ENCODE data around the gene TMTC2. TPM values are rescaled to one million over a fixed set of nuclear protein-coding genes. Genes with fewer than 3 reads are reported as not detected.

TMTC2 gene
- total and polyA plus RNA-seq, 2 donors (not counting 1 experiment from before 2014, with no cell fraction given), result 2.4 to 3.2 TPM

DNA sequence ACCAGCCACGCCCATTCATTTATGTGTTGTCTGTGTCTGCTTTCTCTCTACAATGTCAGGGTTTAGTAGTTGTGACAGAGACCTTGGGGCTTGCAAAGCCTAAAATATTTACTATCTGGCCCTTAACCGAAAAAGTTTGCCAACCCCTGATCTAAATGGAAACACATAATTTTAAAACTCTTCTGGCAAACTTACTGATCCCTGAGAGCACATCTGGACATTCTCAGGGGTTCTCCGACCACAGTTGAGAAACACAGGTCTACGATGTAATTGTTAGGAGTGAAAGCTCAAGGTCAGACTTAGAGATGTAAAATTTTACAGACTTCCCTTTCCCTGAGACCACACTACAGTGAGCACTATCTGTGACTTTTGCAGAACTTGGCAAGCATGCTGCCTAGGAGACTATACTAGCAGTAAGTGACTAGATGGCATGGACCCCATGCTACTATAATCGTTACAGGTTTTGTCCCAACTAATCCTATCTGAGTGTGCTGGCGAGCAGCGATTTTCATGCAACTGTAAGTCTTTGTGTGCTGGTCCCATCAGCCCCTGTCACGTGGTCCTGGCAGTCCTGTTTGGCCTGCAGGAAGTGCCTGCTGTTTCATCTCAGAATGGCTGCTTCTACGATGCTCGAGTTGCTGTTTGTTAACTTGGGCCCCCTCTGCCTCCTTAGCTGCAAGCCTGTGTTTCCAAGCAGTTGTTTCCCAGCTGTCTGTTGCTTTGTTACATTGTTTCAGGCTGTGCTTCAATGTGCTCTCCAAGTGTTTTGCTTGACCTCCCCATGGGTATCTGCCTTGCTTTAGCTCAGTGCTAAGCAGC lies 21.6 kb downstream of the TMTC2 start:
- H3K9me3 ChIP-seq (ENCODE audit: control extremely low read depth in 1 of 3, control insufficient read depth in 2 of 3, insufficient read depth in 1 of 3, low read length in 2 of 3), result no peaks in the 10 kb centered on the region
- H3K4me3 ChIP-seq (ENCODE audit: control extremely low read depth in 1 of 5, extremely low read depth in 1 of 5, insufficient read depth in 1 of 5, low read depth in 2 of 5, low read length in 4 of 5), result no peak overlapping the region
- no peaks in the 10 kb centered on the region for H4K20me1 ChIP-seq (ENCODE audit: control insufficient read depth, insufficient read depth, low read length, poor library complexity, severe bottlenecking)
- no peak for TF ChIP-seq EZH2 (IDR thresholded peaks at IDR 0.05; ENCODE audit: borderline replicate concordance, insufficient read depth, low read depth, low read length, poor library complexity, severe bottlenecking)
- TF ChIP-seq, protein P1, sequence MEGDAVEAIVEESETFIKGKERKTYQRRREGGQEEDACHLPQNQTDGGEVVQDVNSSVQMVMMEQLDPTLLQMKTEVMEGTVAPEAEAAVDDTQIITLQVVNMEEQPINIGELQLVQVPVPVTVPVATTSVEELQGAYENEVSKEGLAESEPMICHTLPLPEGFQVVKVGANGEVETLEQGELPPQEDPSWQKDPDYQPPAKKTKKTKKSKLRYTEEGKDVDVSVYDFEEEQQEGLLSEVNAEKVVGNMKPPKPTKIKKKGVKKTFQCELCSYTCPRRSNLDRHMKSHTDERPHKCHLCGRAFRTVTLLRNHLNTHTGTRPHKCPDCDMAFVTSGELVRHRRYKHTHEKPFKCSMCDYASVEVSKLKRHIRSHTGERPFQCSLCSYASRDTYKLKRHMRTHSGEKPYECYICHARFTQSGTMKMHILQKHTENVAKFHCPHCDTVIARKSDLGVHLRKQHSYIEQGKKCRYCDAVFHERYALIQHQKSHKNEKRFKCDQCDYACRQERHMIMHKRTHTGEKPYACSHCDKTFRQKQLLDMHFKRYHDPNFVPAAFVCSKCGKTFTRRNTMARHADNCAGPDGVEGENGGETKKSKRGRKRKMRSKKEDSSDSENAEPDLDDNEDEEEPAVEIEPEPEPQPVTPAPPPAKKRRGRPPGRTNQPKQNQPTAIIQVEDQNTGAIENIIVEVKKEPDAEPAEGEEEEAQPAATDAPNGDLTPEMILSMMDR (IDR thresholded peaks at IDR 0.05), result no peak
- 87% methylated on average over 7 of the region's 10 CpGs for WGBS (ENCODE audit: insufficient coverage)
- CTCF ChIA-PET, result no interaction called here
- H3K36me3 ChIP-seq (replicated peaks in 1 of 2; ENCODE audit: control extremely low read depth in 1 of 2, control insufficient read depth in 1 of 2, extremely low read depth in 1 of 2, insufficient read depth in 2 of 2, low read length in 1 of 2), result no peaks in the 10 kb centered on the region
- H3K4me1 ChIP-seq (ENCODE audit: control insufficient read depth in 2 of 2, insufficient read depth in 2 of 2, low read length in 2 of 2), result no peaks in the 10 kb centered on the region
- POLR2A ChIA-PET, result no interaction called here
- no peak overlapping the region for H3K9ac ChIP-seq (ENCODE audit: low read length)
- no peak overlapping the region for H3K4me3 Mint-ChIP-seq
- H3K79me2 ChIP-seq (ENCODE audit: control insufficient read depth, insufficient read depth, low read length), result no peaks in the 10 kb centered on the region
- H3K4me2 ChIP-seq (replicated peaks; ENCODE audit: low read depth, low read length, poor library complexity, severe bottlenecking), result no peak overlapping the region
- ATAC-seq (ENCODE audit: low read depth), result no peak
- intact Hi-C loops (cut with micrococcal nuclease), result no loop called here
- H3K27me3 Mint-ChIP-seq, result no peaks in the 10 kb centered on the region
- H3K4me1 Mint-ChIP-seq, result no peaks in the 10 kb centered on the region
- no peak overlapping the region for H3K27ac Mint-ChIP-seq
- H3K27ac ChIP-seq (ENCODE audit: low read length in 2 of 2), result no peak overlapping the region
- H3K9me3 Mint-ChIP-seq (ENCODE audit: insufficient read depth), result no peaks in the 10 kb centered on the region
- no peak overlapping the region for H2AFZ ChIP-seq (ENCODE audit: insufficient read depth, low read depth, low read length, poor library complexity, severe bottlenecking)
- DNase-seq, result no peak
- no peaks in the 10 kb centered on the region for H3K27me3 ChIP-seq (replicated peaks in 1 of 4; ENCODE audit: control extremely low read depth in 1 of 4, control insufficient read depth in 3 of 4, insufficient read depth in 4 of 4, low read length in 3 of 4)

DNA sequence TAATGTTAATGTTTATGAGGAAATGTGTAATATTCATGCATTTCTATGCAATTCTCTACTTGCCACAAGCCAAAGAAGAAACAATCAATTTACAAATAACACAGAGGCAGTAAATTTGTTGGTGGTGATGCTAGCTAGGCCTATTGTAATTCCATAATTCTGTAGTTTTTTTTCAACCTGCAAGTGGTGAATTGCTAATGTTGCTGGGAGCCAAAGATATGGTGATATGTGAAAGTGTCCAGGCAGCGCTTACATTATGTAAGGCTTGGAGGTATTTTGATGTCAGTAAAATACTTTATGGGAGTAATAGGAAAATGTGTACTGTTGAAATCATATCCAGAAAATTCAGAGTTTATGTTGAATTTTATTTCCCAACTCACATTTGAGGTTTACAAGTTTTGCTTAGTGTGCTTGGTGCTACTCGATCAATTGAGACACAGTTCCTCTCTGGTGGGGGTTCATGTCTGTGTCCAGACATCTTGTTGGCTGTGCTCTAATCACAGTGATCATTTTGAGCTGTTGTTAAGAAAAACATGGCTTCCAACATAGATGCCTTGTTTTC lies 23.2 kb downstream of the TMTC2 start:
- no peak overlapping the region for H3K4me2 ChIP-seq (replicated peaks; ENCODE audit: low read depth, low read length, poor library complexity, severe bottlenecking)
- intact Hi-C loops (cut with micrococcal nuclease), result no loop called here
- H2AFZ ChIP-seq (ENCODE audit: insufficient read depth, low read depth, low read length, poor library complexity, severe bottlenecking), result no peak overlapping the region
- H3K27me3 ChIP-seq (replicated peaks in 1 of 4; ENCODE audit: control extremely low read depth in 1 of 4, control insufficient read depth in 3 of 4, insufficient read depth in 4 of 4, low read length in 3 of 4), result no peaks in the 10 kb centered on the region
- no CpG with 5 or more reads among the region's 2 CpGs for WGBS (ENCODE audit: insufficient coverage)
- CTCF ChIA-PET, result interaction anchor here (1.6 kb wide), 1 partner anchor 24 kb away, joined by 3 read pairs; the partner anchor contains the start of gene TMTC2
- H3K9ac ChIP-seq (ENCODE audit: low read length), result no peak overlapping the region
- POLR2A ChIA-PET, result no interaction called here
- no peaks in the 10 kb centered on the region for H3K79me2 ChIP-seq (ENCODE audit: control insufficient read depth, insufficient read depth, low read length)
- no peaks in the 10 kb centered on the region for H3K9me3 ChIP-seq (ENCODE audit: control extremely low read depth in 1 of 3, control insufficient read depth in 2 of 3, insufficient read depth in 1 of 3, low read length in 2 of 3)
- TF ChIP-seq, protein P1 (IDR thresholded peaks at IDR 0.05), result no peak
- no peak for TF ChIP-seq EZH2 (IDR thresholded peaks at IDR 0.05; ENCODE audit: borderline replicate concordance, insufficient read depth, low read depth, low read length, poor library complexity, severe bottlenecking)
- no peak overlapping the region for H3K27ac ChIP-seq (ENCODE audit: low read length in 2 of 2)
- no peaks in the 10 kb centered on the region for H3K4me1 ChIP-seq (ENCODE audit: control insufficient read depth in 2 of 2, insufficient read depth in 2 of 2, low read length in 2 of 2)
- no peaks in the 10 kb centered on the region for H3K9me3 Mint-ChIP-seq (ENCODE audit: insufficient read depth)
- H3K4me3 Mint-ChIP-seq, result no peak overlapping the region
- ATAC-seq (ENCODE audit: low read depth) (no peak), DNase-seq (no peak)
- H3K4me1 Mint-ChIP-seq, result no peaks in the 10 kb centered on the region
- H3K27me3 Mint-ChIP-seq, result no peaks in the 10 kb centered on the region
- H3K27ac Mint-ChIP-seq, result no peak overlapping the region
- H3K4me3 ChIP-seq (ENCODE audit: control extremely low read depth in 1 of 5, extremely low read depth in 1 of 5, insufficient read depth in 1 of 5, low read depth in 2 of 5, low read length in 4 of 5), result no peak overlapping the region
- no peaks in the 10 kb centered on the region for H3K36me3 ChIP-seq (replicated peaks in 1 of 2; ENCODE audit: control extremely low read depth in 1 of 2, control insufficient read depth in 1 of 2, extremely low read depth in 1 of 2, insufficient read depth in 2 of 2, low read length in 1 of 2)
- H4K20me1 ChIP-seq (ENCODE audit: control insufficient read depth, insufficient read depth, low read length, poor library complexity, severe bottlenecking), result no peaks in the 10 kb centered on the region

Measured in B cell (primary cell).